Pancreas (tissue), 10 donors: ENCODE results near the gene CRABP1. TPM values are rescaled to one million over a fixed set of nuclear protein-coding genes. Genes with fewer than 3 reads are reported as not detected.

Experiments used
- ATAC-seq, 4 donors: fragments of 200-7000 bp; cut with Tn5 transposase; one replicate each; pipeline versions ENCODE4 v1.8.0 to v1.9.1; 2020; ENCODE audit warnings: mild to moderate bottlenecking in 4 of 4, moderate library complexity in 4 of 4
- DNase-seq, 6 donors: peaks; one replicate each; pipeline ENCODE4 v3.0.0-alpha.2; 2020
- FAIRE-seq: peaks from 2 replicates; lab custom pipeline; 2012; peaks lifted over from hg19 to GRCh38; lab: Jason Lieb, UNC
- H3K27ac ChIP-seq, 4 donors: fragments of 200-600 bp; sonication (generic); 1 replicate in 3 of 4; 2 replicates in 1 of 4; pipeline versions ENCODE4 v1.5.0 to v1.8.0; 2020
- H3K27me3 ChIP-seq, 4 donors: fragments of 200-600 bp; one replicate each; pipeline ENCODE4 v1.8.0; 2021
- H3K36me3 ChIP-seq, 3 donors: fragments of 200-600 bp; sonication (generic) in 1 of 3; one replicate each; pipeline versions ENCODE4 v1.5.0 to v1.8.0; 2020 to 2021
- H3K4me1 ChIP-seq, 3 donors: fragments of 200-600 bp; one replicate each; pipeline ENCODE4 v1.8.0; 2021
- H3K4me3 ChIP-seq, 4 donors: fragments of 200-600 bp; sonication (generic) in 2 of 4; one replicate each; pipeline versions ENCODE4 v1.5.0 to v1.8.0; 2020 to 2021
- H3K9me3 ChIP-seq, 4 donors: fragments of 200-600 bp; one replicate each; pipeline ENCODE4 v1.8.0; 2021
- WGBS, 2 donors: extraction: QIAGEN DNeasy Blood & Tissue Kit; methylation state at CpG; one replicate each; pipeline ENCODE4 v1.1.7; 2013; 5-methylcytosine and 5-hydroxymethylcytosine counted together
- intact Hi-C, 3 donors: fragments of 100-400 bp; cut with DNase I; formaldehyde crosslinking; loops; one replicate each; pipeline versions ENCODE4 v1.11.1 to v1.14.2; 2022
- polyA plus RNA-seq, 2 donors: library from polyadenylated mRNA; stranded (reverse); fragments of 200-250 nt; gene quantifications; one replicate each; pipeline ENCODE4 v1.2.3, GENCODE V29; 2013
- total RNA-seq, 6 donors: library from RNA; stranded (reverse); fragmentation: NEBNext Ultra II Directional in 4 of 6; extraction: Animal tissue kit (Norgen Biotek cat#: 25700) in 4 of 6; gene quantifications; one replicate each; pipeline versions ENCODE4 v1.2.1 to v1.2.4, GENCODE V29; 2021 to 2023
- TF ChIP-seq, protein P1 (sequence below), 4 donors: fragments of 200-600 bp; sonication (generic) in 3 of 4; IDR thresholded peaks; one replicate each; pipeline versions ENCODE4 v1.5.0 to v1.8.0; 2021; ENCODE audit warnings: antibody characterized with exemption in 4 of 4
- donor health status: healthy with polysubstance abuse.
- donor health status: DM: no; HTN: no; CAD: no; lungs with moderate emphysema.
- donor health status: DM: no; HTN: no; CAD: no.
- donor health status: control.
- donor health status: control.
- donor health status: Bipolar disorder and iron deficiency.
- donor health status: DM: yes; HTN: yes; CAD: no.
- donor health status: DM: no; HTN: no; CAD: no.
- donor health status: DM: no; HTN: no; CAD: no.
- donor health status: DM: yes; HTN: yes; CAD: no.

CRABP1 gene
- total and polyA plus RNA-seq, 8 donors, result 0.20 to 11.8 (median 0.37) TPM; not detected in 3

GRCh38 chr15:78388865-78389264 lies 48.7 kb downstream of the CRABP1 start:
- intact Hi-C loops, result no loop called here
- no peak overlapping the region for H3K27ac ChIP-seq
- no peaks in the 10 kb centered on the region for H3K36me3 ChIP-seq
- DNase-seq (no peak), FAIRE-seq (no peak), ATAC-seq (no peak)
- TF ChIP-seq, protein P1, sequence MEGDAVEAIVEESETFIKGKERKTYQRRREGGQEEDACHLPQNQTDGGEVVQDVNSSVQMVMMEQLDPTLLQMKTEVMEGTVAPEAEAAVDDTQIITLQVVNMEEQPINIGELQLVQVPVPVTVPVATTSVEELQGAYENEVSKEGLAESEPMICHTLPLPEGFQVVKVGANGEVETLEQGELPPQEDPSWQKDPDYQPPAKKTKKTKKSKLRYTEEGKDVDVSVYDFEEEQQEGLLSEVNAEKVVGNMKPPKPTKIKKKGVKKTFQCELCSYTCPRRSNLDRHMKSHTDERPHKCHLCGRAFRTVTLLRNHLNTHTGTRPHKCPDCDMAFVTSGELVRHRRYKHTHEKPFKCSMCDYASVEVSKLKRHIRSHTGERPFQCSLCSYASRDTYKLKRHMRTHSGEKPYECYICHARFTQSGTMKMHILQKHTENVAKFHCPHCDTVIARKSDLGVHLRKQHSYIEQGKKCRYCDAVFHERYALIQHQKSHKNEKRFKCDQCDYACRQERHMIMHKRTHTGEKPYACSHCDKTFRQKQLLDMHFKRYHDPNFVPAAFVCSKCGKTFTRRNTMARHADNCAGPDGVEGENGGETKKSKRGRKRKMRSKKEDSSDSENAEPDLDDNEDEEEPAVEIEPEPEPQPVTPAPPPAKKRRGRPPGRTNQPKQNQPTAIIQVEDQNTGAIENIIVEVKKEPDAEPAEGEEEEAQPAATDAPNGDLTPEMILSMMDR (IDR thresholded peaks at IDR 0.05), result no peak
- no peaks in the 10 kb centered on the region for H3K9me3 ChIP-seq
- WGBS, 2 donors, result 63 to 71% methylated on average over 12 of the region's 12 CpGs
- no peak overlapping the region for H3K4me3 ChIP-seq
- H3K4me1 ChIP-seq, result no peaks in the 10 kb centered on the region
- H3K27me3 ChIP-seq, result no peaks in the 10 kb centered on the region

DNA sequence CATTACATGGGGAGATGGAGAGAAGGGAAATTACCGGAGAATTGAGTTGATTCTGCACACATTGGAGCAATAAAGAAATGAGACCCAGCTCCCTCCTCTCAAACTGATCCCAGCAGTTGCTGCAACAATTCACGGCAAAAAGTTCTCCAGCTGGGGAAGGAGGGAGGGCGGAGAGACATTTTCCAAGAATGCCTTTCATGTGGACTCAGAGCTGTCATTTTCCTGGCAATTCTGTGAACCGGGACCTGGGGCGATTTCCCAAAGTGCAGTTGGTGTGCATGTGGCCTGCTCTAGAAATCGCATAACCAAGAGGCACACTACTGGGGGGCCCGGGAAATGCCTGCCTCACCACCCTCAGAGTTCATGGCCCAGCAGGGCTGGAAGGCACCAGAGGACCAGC lies 49.2 kb downstream of the CRABP1 start:
- Histone ChIP-seq H3K27me3 (no peaks in the 10 kb centered on the region), H3K4me1 (no peaks in the 10 kb centered on the region), H3K27ac (no peak overlapping the region), H3K9me3 (no peaks in the 10 kb centered on the region), H3K4me3 (no peak overlapping the region), H3K36me3 (no peaks in the 10 kb centered on the region)
- WGBS, 2 donors, result 50 to 52% methylated on average over 7 of the region's 7 CpGs
- ATAC-seq (no peak), FAIRE-seq (no peak), DNase-seq (no peak)
- intact Hi-C loops, result no loop called here
- TF ChIP-seq, protein P1 (IDR thresholded peaks at IDR 0.05), result no peak

- H3K9me3 ChIP-seq, result no peaks in the 10 kb centered on the region
- WGBS, 2 donors, result 79 to 89% methylated on average over 2 of the region's 2 CpGs
- ATAC-seq (no peak), FAIRE-seq (no peak), DNase-seq (no peak)
- no peak overlapping the region for H3K4me3 ChIP-seq
- no peaks in the 10 kb centered on the region for H3K4me1 ChIP-seq
- intact Hi-C loops, result no loop called here
- TF ChIP-seq, protein P1 (IDR thresholded peaks at IDR 0.05), result no peak
- no peaks in the 10 kb centered on the region for H3K36me3 ChIP-seq
- no peaks in the 10 kb centered on the region for H3K27me3 ChIP-seq
- H3K27ac ChIP-seq, result no peak overlapping the region
These were observed 49.6 kb downstream of the CRABP1 start for GRCh38 chr15:78389738-78390137.

GRCh38 chr15:78390242-78390641 lies 50.1 kb downstream of the CRABP1 start:
- FAIRE-seq (no peak), ATAC-seq (no peak), DNase-seq (no peak)
- TF ChIP-seq, protein P1 (IDR thresholded peaks at IDR 0.05), result no peak
- Histone ChIP-seq H3K36me3 (no peaks in the 10 kb centered on the region), H3K4me3 (no peak overlapping the region), H3K9me3 (no peaks in the 10 kb centered on the region), H3K27ac (no peak overlapping the region), H3K4me1 (no peaks in the 10 kb centered on the region), H3K27me3 (no peaks in the 10 kb centered on the region)
- 66 to 75% methylated on average over 1 of the region's 1 CpG for WGBS, 2 donors
- intact Hi-C loops, result no loop called here

DNA sequence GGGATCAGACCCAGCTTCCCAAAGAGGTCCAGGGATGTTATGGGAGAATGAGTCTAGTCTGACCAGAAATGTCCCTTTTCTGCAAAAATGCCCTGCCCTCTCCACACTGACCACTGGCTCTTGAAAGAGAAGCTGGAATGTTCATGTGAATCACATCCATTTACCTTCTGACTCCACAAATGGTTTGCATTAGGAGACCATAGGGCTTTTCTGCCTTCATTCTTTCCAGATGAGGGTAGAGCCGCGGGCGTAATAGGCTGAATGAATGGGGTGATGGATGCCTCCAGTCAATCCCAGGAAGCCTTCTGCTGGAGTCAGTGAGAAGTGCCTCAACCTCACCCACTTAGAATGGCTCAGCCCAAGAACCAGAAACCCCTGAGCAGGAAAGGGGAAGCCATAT lies 50.7 kb downstream of the CRABP1 start:
- 81 to 85% methylated on average over 3 of the region's 3 CpGs for WGBS, 2 donors
- Histone ChIP-seq H3K9me3 (no peaks in the 10 kb centered on the region), H3K36me3 (no peaks in the 10 kb centered on the region), H3K27me3 (no peaks in the 10 kb centered on the region), H3K4me1 (no peaks in the 10 kb centered on the region), H3K27ac (no peak overlapping the region), H3K4me3 (no peak overlapping the region)
- DNase-seq (no peak), ATAC-seq (no peak), FAIRE-seq (no peak)
- TF ChIP-seq, protein P1 (IDR thresholded peaks at IDR 0.05), result no peak
- intact Hi-C loops, result no loop called here
